HL-60/S4 (cell line): ENCODE measurements around the gene LIPT2.

Experiments used
- in situ Hi-C: fragments of 300-500 bp; cut with MboI; formaldehyde crosslinking; loops from 2 replicates; pipeline ENCODE4 v1.14.3; 2022; ENCODE audit warnings: low sequenced_read_pairs

Gene LIPT2

GRCh38 chr11:74504100-74504691, 10.7 kb upstream of the LIPT2 start:
- in situ Hi-C loops: no loop called here

DNA sequence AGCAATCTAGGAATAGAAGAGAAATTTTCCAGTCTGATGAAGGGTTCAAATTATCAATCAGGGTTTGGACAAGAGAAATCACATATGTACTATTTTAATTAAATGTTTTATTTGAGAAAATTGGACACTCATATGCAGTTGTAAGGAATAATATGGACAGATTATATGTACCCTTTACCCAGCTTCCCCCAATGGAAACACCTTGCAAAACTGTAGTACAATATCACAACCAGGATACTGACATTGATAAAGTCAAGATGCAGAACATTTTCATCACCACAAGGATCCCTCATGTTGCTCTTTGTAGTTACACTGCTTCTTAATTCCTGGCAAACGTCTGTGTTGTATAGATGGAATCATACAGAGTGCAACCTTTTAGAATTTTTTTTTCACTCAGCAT, 1.4 kb upstream of the LIPT2 start:
- in situ Hi-C loops: no loop called here

DNA sequence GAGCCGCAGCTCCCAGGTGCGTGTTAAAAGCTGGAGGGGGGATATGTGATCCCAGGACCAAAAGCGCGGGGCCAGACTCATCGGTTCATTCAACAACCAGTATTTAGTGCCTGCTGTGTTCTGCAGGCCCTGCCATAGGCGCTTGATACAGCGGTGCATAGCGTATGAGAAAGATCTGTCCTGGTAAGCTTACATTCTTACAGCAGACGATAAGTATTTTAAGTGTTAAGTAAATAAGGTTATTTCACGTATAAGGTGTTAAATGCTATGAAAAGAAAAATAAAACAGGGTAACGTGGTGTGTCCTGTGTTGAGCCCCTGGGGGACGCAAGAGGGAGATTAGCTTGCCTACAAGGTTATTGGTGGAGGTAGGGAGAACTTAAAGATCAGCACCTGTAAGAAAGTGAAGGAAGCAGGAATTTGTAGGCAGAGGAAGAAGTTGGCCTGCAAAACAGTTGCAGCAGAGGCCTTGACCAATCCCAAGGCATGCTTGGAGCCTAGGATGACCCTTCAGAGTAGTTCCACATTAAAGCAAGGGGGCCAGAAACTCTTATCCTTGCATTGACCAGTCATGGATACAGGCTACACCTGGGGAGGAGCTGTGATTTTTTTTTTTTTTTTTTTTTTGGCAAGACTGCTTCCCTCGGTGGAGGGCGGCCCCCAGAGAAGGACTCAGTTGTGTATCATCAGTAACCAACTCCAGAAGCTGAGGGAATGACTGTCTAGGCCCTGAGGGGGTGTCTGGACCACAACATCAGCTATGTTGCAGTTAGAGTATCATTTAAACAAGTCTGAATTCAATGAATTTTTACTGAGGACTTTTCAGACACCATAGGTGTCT, 487 bp upstream of the LIPT2 start:
- in situ Hi-C loops: no loop called here

DNA sequence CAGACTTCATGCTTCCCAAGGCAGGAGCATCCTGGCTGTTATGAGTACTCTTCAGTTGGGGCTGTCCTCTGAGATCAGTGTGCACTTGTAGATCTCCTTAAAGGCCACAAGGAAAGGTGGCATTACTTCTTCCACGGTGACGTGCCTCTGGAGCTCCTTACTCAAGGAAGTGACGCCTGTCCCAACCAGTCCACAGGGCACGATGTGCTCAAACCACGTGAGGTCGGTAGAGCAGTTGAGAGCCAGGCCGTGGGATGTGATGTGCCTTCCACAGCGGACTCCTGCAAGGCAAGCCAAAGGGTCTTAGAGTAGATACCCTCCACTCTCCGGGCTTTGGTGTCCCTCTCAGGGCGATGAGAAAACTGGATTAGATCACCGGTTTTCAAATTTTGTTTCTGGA, 1.4 kb downstream of the LIPT2 start:
- in situ Hi-C loops: no loop called here

GRCh38 chr11:74490941-74491340, 2.6 kb downstream of the LIPT2 start:
- in situ Hi-C loops: no loop called here

GRCh38 chr11:74487875-74488274, 5.6 kb downstream of the LIPT2 start:
- in situ Hi-C loops: no loop called here

- in situ Hi-C loops: no loop called here
Measured at GRCh38 chr11:74485868-74486267, 7.7 kb downstream of the LIPT2 start.

- in situ Hi-C loops: no loop called here
Measured at GRCh38 chr11:74480688-74481417, 12.7 kb downstream of the LIPT2 start.

DNA sequence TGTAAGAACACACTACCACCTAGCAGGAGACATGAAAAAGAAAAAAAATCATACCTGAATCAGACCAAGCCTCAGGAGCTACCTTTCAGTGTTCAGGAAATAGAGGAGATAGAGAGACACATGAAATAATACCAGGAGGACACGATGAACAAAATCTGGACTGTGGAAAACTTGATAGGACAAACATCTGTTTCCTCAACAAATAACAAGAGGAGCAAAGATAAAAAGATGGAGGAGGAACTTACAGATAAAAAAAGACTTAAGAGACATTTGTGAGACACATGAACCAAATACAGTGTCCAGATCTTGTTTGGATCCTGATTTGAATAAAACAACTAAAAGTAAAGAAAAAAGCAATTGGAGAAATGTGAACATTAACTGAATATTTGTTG, 13.8 kb downstream of the LIPT2 start:
- in situ Hi-C loops: no loop called here

- in situ Hi-C loops: no loop called here
Measured at GRCh38 chr11:74478877-74479731, 14.4 kb downstream of the LIPT2 start.

GRCh38 chr11:74476536-74476935, 17.0 kb downstream of the LIPT2 start:
- in situ Hi-C loops: no loop called here

GRCh38 chr11:74474316-74474715, 19.2 kb downstream of the LIPT2 start:
- in situ Hi-C loops: loop anchor here (25.0 kb wide), 1 partner anchor 512 kb away; the partner anchor contains the start of gene DNAJB13

GRCh38 chr11:74473382-74474173, 19.9 kb downstream of the LIPT2 start:
- in situ Hi-C loops: loop anchor here (25.0 kb wide), 1 partner anchor 511 kb away; the partner anchor contains the start of gene DNAJB13

DNA sequence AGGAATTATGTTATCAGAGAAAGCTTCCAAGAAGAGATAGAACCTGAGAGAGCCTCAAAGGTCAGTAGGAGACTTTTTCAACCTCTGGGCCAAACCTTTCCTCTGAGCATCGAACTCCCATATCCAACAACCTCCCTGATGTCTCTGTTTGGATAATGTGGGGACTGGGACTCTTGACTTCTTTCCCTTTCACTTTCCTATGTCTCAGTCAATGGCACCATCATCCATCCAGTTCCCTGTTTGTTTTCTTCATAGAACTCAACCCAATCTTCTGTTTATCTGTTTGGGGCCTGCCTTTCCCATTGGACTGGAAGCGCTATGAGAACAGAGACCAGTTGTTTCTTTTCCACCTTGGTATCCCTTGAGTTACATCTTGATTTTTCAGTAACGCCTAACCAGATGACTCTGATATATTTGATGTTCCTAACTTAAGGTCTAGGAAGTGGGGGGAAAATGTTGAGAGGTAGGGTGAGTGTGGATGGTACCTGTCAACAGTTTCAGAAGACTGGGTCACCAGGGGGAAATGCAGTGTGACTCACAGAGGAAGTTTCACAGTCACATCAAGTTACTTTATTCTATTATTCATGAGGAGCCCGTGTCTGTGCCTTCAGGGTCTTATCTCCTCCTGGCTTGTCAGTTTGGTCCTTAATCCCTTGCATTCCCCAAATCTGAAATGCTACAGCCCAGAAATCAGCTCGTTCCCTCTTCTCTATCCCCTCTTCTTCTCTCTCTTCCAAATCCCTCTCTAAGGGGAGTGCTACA, 21.7 kb downstream of the LIPT2 start:
- in situ Hi-C loops: loop anchor here (25.0 kb wide), 1 partner anchor 510 kb away; the partner anchor contains the start of gene DNAJB13

DNA sequence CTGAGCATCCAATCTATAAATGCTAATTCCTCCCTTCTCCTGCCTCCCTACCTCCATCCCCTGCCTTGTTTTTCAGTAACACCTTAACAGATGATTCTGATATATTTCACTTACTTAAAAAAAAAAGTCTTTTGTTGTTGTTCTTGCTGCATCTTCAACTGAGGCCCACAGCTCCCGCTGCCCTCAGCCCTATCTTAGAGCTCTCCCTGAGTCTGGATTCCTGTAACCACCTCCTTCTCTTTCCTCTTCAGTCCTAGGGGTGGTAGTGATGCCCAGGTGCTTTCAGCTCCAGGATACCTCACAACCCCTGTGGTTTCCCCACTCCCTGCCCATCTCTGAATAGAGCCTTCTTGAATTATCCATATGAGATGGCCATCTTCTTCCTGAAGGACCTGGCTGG, 22.5 kb downstream of the LIPT2 start:
- in situ Hi-C loops: loop anchor here (25.0 kb wide), 1 partner anchor 509 kb away; the partner anchor contains the start of gene DNAJB13

DNA sequence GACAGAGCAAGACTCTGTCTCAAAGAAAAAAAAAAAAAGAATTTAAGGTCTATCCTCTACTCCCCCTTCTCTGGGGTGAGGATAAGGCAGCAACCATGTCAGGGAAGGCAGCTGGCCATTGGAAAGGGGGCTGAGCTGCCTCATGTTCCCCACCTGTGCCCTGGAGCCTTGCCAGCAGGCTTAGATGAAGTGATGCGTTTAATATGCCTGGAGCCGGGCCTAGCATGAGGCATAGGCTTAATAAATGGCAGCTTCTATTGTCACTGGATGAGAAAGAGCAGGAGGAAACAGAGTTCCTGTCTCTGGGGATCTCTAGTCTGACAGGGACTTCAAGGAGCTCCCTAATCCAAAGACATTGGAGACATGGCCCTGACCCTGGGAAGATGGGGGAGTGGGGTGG, 23.0 kb downstream of the LIPT2 start:
- in situ Hi-C loops: loop anchor here (25.0 kb wide), 1 partner anchor 508 kb away; the partner anchor contains the start of gene DNAJB13

DNA sequence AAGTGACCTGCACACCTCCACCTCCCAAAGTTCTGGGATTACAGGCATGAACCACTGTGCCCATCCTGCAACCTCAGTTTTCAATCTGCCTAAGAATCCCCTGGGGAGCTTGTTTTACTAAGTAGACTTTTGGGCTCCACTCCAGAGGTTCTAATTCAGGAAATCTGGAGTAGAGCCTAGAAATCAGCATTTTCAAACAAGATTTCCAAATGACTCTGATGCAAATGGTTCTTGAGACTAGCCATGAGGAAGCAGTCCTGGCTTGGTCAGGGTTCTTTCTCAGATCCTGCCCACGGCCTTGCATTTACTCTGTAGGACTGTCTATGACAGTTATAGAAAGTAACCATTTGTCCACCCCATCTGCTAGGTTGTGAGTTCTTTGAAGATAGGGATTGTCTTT, 24.6 kb downstream of the LIPT2 start:
- in situ Hi-C loops: loop anchor here (25.0 kb wide), 1 partner anchor 507 kb away; the partner anchor contains the start of gene DNAJB13

- in situ Hi-C loops: loop anchor here (25.0 kb wide), 1 partner anchor 506 kb away; the partner anchor contains the start of gene DNAJB13
Measured at GRCh38 chr11:74468521-74468920, 25.0 kb downstream of the LIPT2 start.

DNA sequence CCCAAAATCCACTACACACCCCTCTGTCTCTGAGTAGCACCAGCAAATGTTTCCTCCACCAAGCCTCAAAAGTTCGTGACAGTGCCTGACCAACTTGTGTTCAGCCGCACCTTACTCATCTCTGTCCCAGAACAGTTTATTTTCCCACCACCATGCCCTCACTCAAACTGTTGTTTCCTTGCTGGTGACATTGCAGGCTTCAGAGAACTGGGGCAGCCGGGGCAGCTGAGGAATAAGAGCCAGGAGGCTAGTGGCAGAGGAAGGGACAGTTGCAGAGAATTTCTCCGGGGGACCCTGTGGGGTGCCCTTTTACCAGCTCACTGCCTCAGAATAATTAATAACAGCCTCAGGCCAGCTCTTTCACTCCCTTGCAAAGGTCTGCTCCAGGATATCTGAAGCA, 25.5 kb downstream of the LIPT2 start:
- in situ Hi-C loops: loop anchor here (25.0 kb wide), 1 partner anchor 506 kb away; the partner anchor contains the start of gene DNAJB13
